Adrenal gland (tissue), 12 donors: Measurements from ENCODE around the gene RSRC2. TPM values are rescaled to one million over a fixed set of nuclear protein-coding genes. Genes with fewer than 3 reads are reported as not detected.
"Not testable (repeated sequence)": the region's sequence is repeated elsewhere in the genome, so short reads cannot be mapped to it uniquely, and the experiment has no call there.

Source experiments
- DNase-seq, 7 donors: peaks; one replicate each; pipeline ENCODE4 v3.0.0-alpha.2; 2019 to 2020
- H3K27ac ChIP-seq, 5 donors: fragments of 200-600 bp; sonication (generic) in 4 of 5; 1 replicate in 3 of 5; 2 replicates in 2 of 5; pipeline versions ENCODE4 v1.5.1 to v1.8.0; 2016 to 2020; ENCODE audit warnings: mild to moderate bottlenecking in 1 of 5
- H3K27me3 ChIP-seq: fragments of 200-600 bp; 2 replicates; pipeline ENCODE4 v1.8.0; 2021
- H3K36me3 ChIP-seq, 2 donors: fragments of 200-600 bp; replicated peaks in 1 of 2; 1 replicate in 1 of 2; 2 replicates in 1 of 2; pipeline versions ENCODE4 v1.5.1 to v1.8.0; 2018 to 2022
- H3K4me1 ChIP-seq, 2 donors: fragments of 200-600 bp; replicated peaks in 1 of 2; 1 replicate in 1 of 2; 2 replicates in 1 of 2; pipeline versions ENCODE4 v1.5.1 to v1.8.0; 2018 to 2021
- H3K4me3 ChIP-seq, 4 donors: fragments of 200-600 bp; sonication (generic) in 3 of 4; one replicate each; pipeline ENCODE4 v1.5.1; 2016 to 2018
- H3K9me3 ChIP-seq, 3 donors: fragments of 200-600 bp; sonication (generic) in 1 of 3; replicated peaks in 1 of 3; 1 replicate in 2 of 3; 2 replicates in 1 of 3; pipeline versions ENCODE4 v1.5.1 to v1.8.0; 2016 to 2021
- POLR2A ChIP-seq, 2 donors: fragments of 450-650 bp; IDR thresholded peaks; one replicate each; pipeline ENCODE4 v1.6.1; 2017; ENCODE audit warnings: antibody characterized with exemption in 2 of 2, mild to moderate bottlenecking in 2 of 2, moderate library complexity in 1 of 2
- WGBS, 4 donors: extraction: QIAGEN DNeasy Blood & Tissue Kit in 2 of 4; methylation state at CpG; one replicate each; pipeline versions ENCODE4 v1.1.5 to v1.1.7; 2013 to 2017; 5-methylcytosine and 5-hydroxymethylcytosine counted together
- intact Hi-C, 2 donors: fragments of 100-400 bp; cut with DNase I; formaldehyde crosslinking; loops; one replicate each; pipeline versions ENCODE4 v1.14.1 to v1.15.0; 2022 to 2023
- polyA plus RNA-seq, 3 donors: library from polyadenylated mRNA; stranded (reverse); fragments of 200-250 nt in 2 of 3; fragments of 350-450 nt in 1 of 3; fragmentation: Illumina TruSeq in 1 of 3; extraction: RNeasy Lipid Tissue Mini Kit (QIAGEN cat#74804) in 1 of 3; gene quantifications; one replicate each; pipeline ENCODE4 v1.2.3, GENCODE V29; 2013 to 2014
- total RNA-seq, 9 donors: library from RNA; depleted of rRNA in 4 of 9; stranded (reverse); fragments of >200 nt in 4 of 9; fragments of 120-200 nt in 1 of 9; fragmentation: NEBNext Ultra II Directional in 1 of 9; extraction: Animal tissue kit (Norgen Biotek cat#: 25700) in 1 of 9; gene quantifications; one replicate each; pipeline versions ENCODE4 v1.1.0 to v1.2.4, GENCODE V29; 2013 to 2023
- TF ChIP-seq, protein P1 (sequence below), 6 experiments: fragments of 450-650 bp in 4 of 6; fragments of 200-600 bp in 2 of 6; sonication (generic) in 1 of 6; IDR thresholded peaks; 1 replicate in 5 of 6; 2 replicates in 1 of 6; pipeline versions ENCODE4 v1.5.1 to v1.8.0; 2016 to 2021; ENCODE audit warnings: antibody characterized with exemption in 6 of 6, mild to moderate bottlenecking in 2 of 6, moderate library complexity in 1 of 6
- donor health status: healthy with polysubstance abuse.
- donor health status: Bipolar disorder and iron deficiency.
- donor health status: DM: yes; HTN: yes; CAD: no.
- donor health status: DM: no; HTN: no; CAD: no.
- donor health status: DM: no; HTN: no; CAD: no.
- donor health status: DM: yes; HTN: yes; CAD: no.

The RSRC2 gene
- total and polyA plus RNA-seq, 12 donors: 25.6 to 142 (median 64.1) TPM

DNA sequence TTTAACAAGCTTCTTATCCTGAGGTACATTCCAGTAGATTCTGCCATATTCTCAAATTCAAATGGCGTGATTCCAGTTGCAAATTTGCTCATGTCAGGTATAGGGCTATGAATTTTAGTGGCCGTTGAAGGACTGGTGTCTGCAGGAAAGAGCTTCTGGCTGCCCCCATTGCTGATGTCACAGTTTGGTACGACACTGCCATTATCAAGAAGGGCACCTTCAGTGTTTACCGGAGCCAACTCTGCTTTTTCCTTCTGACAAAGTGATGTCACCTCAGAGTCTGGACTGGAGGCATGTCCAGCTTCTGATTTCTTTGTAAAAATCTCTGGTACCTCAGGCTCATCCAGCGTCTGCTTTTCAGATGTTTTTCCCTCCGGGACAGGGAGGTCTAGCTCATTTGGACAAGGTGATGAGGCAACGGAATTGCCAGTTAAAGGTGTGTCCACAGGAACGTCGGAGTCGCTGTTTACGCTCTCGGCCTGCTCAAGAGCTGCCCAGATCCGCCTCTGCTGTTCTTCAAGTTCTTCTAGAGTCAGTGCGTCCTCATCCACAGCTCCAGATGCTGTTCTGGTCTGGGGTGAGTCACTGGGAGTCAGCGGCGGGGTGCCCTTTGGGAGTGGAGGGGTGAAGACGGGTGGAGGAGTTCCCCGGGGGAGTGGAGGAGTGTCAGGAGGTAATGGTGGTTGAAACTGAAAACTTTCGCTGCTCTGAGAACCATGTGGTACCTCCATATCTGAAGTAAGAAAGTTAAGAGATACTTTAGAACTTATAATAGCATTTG lies 53.0 kb downstream of the RSRC2 start:
- Histone ChIP-seq H3K4me1 (no peaks in the 10 kb centered on the region), H3K4me3 (no peak overlapping the region), H3K27me3 (no peaks in the 10 kb centered on the region), H3K9me3 (no peaks in the 10 kb centered on the region), H3K27ac (no peak overlapping the region), H3K36me3 (peaks cover 0 to 64% of the 10 kb centered on the region in 2 donors)
- intact Hi-C loops: loop anchor here in 1 of 2 donors (10.0 kb wide), 1 partner anchor 49 kb away; the partner anchor contains the start of gene CLIP1
- TF ChIP-seq, protein P1, sequence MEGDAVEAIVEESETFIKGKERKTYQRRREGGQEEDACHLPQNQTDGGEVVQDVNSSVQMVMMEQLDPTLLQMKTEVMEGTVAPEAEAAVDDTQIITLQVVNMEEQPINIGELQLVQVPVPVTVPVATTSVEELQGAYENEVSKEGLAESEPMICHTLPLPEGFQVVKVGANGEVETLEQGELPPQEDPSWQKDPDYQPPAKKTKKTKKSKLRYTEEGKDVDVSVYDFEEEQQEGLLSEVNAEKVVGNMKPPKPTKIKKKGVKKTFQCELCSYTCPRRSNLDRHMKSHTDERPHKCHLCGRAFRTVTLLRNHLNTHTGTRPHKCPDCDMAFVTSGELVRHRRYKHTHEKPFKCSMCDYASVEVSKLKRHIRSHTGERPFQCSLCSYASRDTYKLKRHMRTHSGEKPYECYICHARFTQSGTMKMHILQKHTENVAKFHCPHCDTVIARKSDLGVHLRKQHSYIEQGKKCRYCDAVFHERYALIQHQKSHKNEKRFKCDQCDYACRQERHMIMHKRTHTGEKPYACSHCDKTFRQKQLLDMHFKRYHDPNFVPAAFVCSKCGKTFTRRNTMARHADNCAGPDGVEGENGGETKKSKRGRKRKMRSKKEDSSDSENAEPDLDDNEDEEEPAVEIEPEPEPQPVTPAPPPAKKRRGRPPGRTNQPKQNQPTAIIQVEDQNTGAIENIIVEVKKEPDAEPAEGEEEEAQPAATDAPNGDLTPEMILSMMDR (IDR thresholded peaks at IDR 0.05): no peak
- TF ChIP-seq POLR2A (IDR thresholded peaks at IDR 0.05): no peak
- 79 to 88% (median 84%) methylated on average over 16 to 19 of the region's 19 CpGs for WGBS, 4 donors
- DNase-seq: peak in 2 of 7 donors; percentile 15 to 53

DNA sequence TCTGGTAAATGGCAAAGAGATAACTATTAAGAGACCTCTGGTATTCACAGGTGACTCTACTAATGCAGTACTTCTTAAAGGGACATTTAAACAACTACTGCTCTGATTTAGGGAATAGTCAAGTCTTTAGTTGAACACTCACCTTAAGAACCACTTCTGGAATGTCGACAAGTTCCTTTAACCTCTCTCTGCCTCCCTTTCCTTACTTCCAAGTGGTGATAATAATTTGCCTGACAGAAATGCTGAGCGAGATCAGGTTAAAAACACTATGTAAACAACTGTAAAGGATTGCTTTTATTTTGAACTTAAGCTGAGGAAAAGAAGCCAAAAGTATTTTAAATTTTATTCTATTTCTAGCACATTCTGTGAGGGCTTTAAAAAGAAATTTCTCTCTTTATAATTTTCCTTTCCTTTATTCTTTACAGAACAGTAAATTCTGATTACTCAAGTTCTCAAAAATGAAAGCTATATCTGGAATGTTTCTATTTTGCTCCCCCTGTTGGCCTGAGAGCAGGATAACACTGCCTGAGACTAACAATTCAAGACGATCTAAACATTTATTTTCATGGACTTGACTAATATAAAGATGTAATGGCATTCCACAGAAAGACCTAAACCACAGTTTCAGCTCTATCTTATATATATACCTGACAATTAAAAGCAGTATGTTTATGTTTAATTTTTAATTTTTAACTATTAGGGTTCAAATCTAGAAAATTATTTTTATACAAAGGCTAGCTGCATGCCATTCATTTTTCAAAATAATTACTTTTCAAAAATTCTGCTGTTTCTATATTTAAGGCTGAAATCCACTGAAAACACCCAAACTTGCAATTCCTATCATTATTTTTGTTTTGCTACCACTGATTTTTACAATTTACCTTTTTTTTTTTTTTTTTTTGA lies 55.2 kb downstream of the RSRC2 start:
- Histone ChIP-seq H3K27ac (peak overlapping the region in 3 of 5 donors; percentile 9 to 49 (median 16)), H3K4me1 (no peaks in the 10 kb centered on the region), H3K4me3 (no peak overlapping the region), H3K27me3 (no peaks in the 10 kb centered on the region), H3K36me3 (peaks cover 0 to 42% of the 10 kb centered on the region in 2 donors), H3K9me3 (no peaks in the 10 kb centered on the region)
- DNase-seq: peak in 2 of 7 donors; percentile 14 to 52
- intact Hi-C loops: loop anchor here in 1 of 2 donors (10.0 kb wide), 1 partner anchor 47 kb away; the partner anchor contains the start of gene CLIP1
- 29 to 32% (median 31%) methylated on average over 3 of the region's 3 CpGs for WGBS, 4 donors
- TF ChIP-seq POLR2A (IDR thresholded peaks at IDR 0.05): no peak
- TF ChIP-seq, protein P1 (IDR thresholded peaks at IDR 0.05): peak; percentile 63 to 89 (median 83)

DNA sequence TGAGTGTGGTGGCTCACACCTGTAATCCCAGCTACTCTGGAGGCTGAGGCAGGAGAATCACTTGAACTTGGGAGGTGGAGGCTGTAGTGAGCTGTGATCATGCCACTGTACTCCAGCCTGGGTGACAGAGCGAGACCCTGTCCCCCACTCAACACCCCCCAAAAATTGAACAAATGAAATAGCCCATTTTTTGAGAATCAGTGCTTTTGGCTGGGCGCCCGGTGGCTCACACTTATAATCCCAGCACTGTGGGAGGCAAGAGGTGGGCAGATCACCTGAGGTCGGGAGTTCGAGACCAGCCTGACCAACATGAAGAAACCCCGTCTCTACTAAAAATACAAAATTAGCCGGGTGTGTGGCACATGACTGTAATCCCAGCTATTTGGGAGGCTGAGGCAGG lies 56.2 kb downstream of the RSRC2 start:
- WGBS, 4 donors: 86 to 95% (median 92%) methylated on average over 4 to 7 of the region's 7 CpGs
- not testable (repeated sequence) for H3K4me3 ChIP-seq, H3K4me1 ChIP-seq, H3K9me3 ChIP-seq, H3K27ac ChIP-seq, H3K27me3 ChIP-seq
- DNase-seq: peak in 2 of 7 donors; percentile 13 to 53
- H3K36me3 ChIP-seq: peaks cover 0 to 32% of the 10 kb centered on the region in 2 donors
- intact Hi-C loops: loop anchor here in 1 of 2 donors (10.0 kb wide), 1 partner anchor 46 kb away; the partner anchor contains the start of gene CLIP1

DNA sequence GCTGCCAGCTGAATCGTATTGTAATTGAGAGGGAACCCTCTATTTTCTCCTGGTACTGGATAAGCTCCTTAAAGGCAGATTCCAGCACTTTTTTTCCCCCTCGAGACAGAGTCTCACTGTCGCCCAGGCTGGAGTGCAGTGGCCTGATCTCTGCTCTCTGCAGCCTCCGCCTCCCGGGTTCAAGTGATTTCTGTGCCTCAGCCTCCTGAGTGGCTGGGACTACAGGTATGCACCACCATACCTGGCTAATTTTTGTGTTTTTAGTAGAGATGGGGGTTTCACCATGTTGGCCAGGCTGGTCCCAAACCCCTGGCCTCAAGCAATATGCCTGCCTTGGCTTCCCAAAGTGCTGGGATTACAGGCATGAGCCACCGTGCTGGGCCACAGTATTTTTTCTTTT lies 56.9 kb downstream of the RSRC2 start:
- H3K27me3 ChIP-seq, H3K27ac ChIP-seq, H3K4me3 ChIP-seq, H3K9me3 ChIP-seq, H3K4me1 ChIP-seq: not testable (repeated sequence)
- DNase-seq: peak in 2 of 7 donors; percentile 12 to 28
- 83 to 88% (median 86%) methylated on average over 6 of the region's 6 CpGs for WGBS, 4 donors
- intact Hi-C loops: loop anchor here (10.0 kb wide), 2 partner anchors 45 to 65 kb away; partner anchors contain the start of gene CLIP1 (in 1 of the 2)
- peaks cover 0 to 26% of the 10 kb centered on the region in 2 donors for H3K36me3 ChIP-seq

DNA sequence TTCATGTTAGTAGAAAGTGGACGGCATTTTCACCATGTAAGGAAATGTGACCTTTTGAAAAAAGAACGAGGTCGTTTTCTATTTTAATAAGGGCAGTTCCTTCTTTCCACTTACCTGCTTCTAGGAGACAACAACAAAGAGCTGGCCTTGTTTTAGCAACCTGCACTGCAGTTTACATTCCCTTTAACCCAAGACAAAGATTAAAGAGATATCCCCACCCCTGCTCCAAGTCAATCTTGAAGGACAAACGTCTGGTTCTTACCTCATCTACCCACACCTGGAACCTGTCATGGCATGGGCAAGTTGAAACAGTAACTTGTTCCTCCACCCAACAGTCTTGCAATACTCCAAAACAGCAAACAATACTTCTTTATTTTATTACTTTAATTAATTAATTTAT lies 58.8 kb downstream of the RSRC2 start:
- no peak overlapping the region for H3K27ac ChIP-seq
- intact Hi-C loops: loop anchor here in 1 of 2 donors (10.0 kb wide), 1 partner anchor 63 kb away; no protein-coding TSS in a partner anchor
- H3K27me3 ChIP-seq: no peaks in the 10 kb centered on the region
- H3K9me3 ChIP-seq: no peaks in the 10 kb centered on the region
- no peak overlapping the region for H3K4me3 ChIP-seq
- DNase-seq: peak in 1 of 7 donors; percentile 27
- H3K36me3 ChIP-seq: peaks cover 0 to 7% of the 10 kb centered on the region in 2 donors
- no peaks in the 10 kb centered on the region for H3K4me1 ChIP-seq
- 37 to 59% (median 52%) methylated on average over 4 of the region's 4 CpGs for WGBS, 4 donors
- TF ChIP-seq, protein P1 (IDR thresholded peaks at IDR 0.05): no peak
- no peak for TF ChIP-seq POLR2A (IDR thresholded peaks at IDR 0.05)

DNA sequence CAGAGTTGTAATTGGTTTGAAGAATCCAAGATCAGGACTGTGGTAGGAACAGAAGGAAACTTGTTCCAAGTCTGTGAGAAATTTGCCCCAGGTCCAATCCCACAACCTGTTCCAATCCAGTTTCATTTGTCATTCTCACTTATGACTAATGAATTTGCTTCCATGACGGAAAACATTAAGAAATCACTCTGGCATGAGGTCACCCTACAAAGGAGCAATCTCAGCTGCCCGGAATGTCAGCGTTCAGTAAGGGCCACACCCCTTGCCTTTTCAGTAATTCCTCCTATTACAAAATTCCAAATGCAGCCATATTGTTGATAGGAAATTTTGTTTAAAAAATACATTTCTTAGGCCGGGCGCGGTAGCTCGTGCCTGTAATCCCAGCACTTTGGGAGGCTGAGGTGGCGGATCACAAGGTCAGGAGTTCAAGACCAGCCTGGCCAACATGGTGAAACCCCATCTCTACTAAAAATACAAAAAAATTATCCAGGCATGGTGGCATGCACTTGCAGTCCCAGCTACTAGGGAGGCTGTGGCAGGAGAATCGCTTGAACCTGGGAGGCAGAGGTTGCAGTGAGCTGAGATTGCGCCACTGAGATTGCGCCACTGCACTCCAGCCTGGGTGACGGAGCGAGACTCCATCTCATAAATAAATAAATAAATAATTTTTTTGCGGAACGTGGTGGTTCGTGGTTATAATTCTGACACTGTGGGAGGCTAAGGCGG lies 62.3 kb downstream of the RSRC2 start:
- intact Hi-C loops: loop anchor here in 1 of 2 donors (10.0 kb wide), 1 partner anchor 60 kb away; no protein-coding TSS in a partner anchor
- H3K9me3 ChIP-seq, H3K27me3 ChIP-seq, H3K4me3 ChIP-seq, H3K36me3 ChIP-seq, H3K4me1 ChIP-seq: not testable (repeated sequence)
- WGBS, 4 donors: 67 to 84% (median 79%) methylated on average over 17 of the region's 17 CpGs
- H3K27ac ChIP-seq: peak overlapping the region in 2 of 5 donors; percentile 26 to 67
- DNase-seq: peak in 6 of 7 donors; percentile 57 to 80 (median 66)
